ENCODE data around the gene BTBD2. TPM values are rescaled to one million over a fixed set of nuclear protein-coding genes. Genes with fewer than 3 reads are reported as not detected.
A peak's percentile ranks its signal among the peaks of the same experiment; 100 is the strongest.

Gene BTBD2
- total and polyA plus RNA-seq, 2 of the 13 experiments (the other 11 are each of a cell fraction or from before 2014, with no cell fraction given): 28.1 to 45.3 TPM

- TF ChIP-seq ZXDC (CRISPR knock-in tag; IDR thresholded peaks at IDR 0.05) (no peak), RFXAP (CRISPR knock-in tag; IDR thresholded peaks at IDR 0.05; ENCODE audit: borderline replicate concordance) (0 out of 2 replicates have a peak, but pooled peaks have one; percentile 32), USF2 (IDR thresholded peaks at IDR 0.05; ENCODE audit: low read depth, low read length) (no peak), USF2 (CRISPR knock-in tag; IDR thresholded peaks at IDR 0.05; ENCODE audit: borderline replicate concordance) (no peak), KLF11 (CRISPR knock-in tag; IDR thresholded peaks at IDR 0.05) (no peak), ZBTB20 (CRISPR knock-in tag; IDR thresholded peaks at IDR 0.05; ENCODE audit: borderline replicate concordance, low read depth) (no peak), ZMYM3 (CRISPR knock-in tag; IDR thresholded peaks at IDR 0.05) (no peak), ZNF574 (CRISPR knock-in tag; IDR thresholded peaks at IDR 0.05) (peak; percentile 57), GFI1 (CRISPR knock-in tag; IDR thresholded peaks at IDR 0.05; ENCODE audit: borderline replicate concordance) (no peak), NR2C2 (CRISPR knock-in tag; IDR thresholded peaks at IDR 0.05; ENCODE audit: borderline replicate concordance) (no peak), RBM39 (IDR thresholded peaks at IDR 0.05; ENCODE audit: low read depth, low read length, poor library complexity, severe bottlenecking) (no peak), KLF12 (CRISPR knock-in tag; IDR thresholded peaks at IDR 0.05; ENCODE audit: borderline replicate concordance) (no peak), KLF15 (CRISPR knock-in tag; IDR thresholded peaks at IDR 0.05; ENCODE audit: borderline replicate concordance) (no peak), ZNF775 (CRISPR knock-in tag; IDR thresholded peaks at IDR 0.05; ENCODE audit: borderline replicate concordance) (no peak), SAFB2 (CRISPR knock-in tag; IDR thresholded peaks at IDR 0.05; ENCODE audit: borderline replicate concordance, low read depth) (no peak), KLF13 (CRISPR knock-in tag; IDR thresholded peaks at IDR 0.05) (no peak), PHF20 (CRISPR knock-in tag; IDR thresholded peaks at IDR 0.05) (peak; percentile 29; the same call in 1 of the 2 replicates), ATF7 (IDR thresholded peaks at IDR 0.05) (peak; percentile 55; the same call in 1 of the 2 replicates), ATF7 (CRISPR knock-in tag; IDR thresholded peaks at IDR 0.05) (no peak), ZNF484 (CRISPR knock-in tag; IDR thresholded peaks at IDR 0.05; ENCODE audit: borderline replicate concordance, low read depth) (no peak), CREBL2 (CRISPR knock-in tag; IDR thresholded peaks at IDR 0.05; ENCODE audit: borderline replicate concordance) (no peak), ZNF552 (CRISPR knock-in tag; IDR thresholded peaks at IDR 0.05; ENCODE audit: borderline replicate concordance) (no peak)
Observed at GRCh38 chr19:2049741-2050348, 34.3 kb upstream of the BTBD2 start (continued).

All from HepG2 (cell line).